Umbilical cord (tissue), 2 donors: ENCODE data around the gene C5. TPM values are rescaled to one million over a fixed set of nuclear protein-coding genes. Genes with fewer than 3 reads are reported as not detected.
"Not testable (repeated sequence)": the region's sequence is repeated elsewhere in the genome, so short reads cannot be mapped to it uniquely, and the experiment has no call there.

Experiments used
- DNase-seq: peaks from one replicate; pipeline ENCODE4 v3.0.0-alpha.2; 2015; ENCODE audit warnings: low spot score
- total RNA-seq: library from RNA; depleted of rRNA; stranded (reverse); fragments of >200 nt; gene quantifications from one replicate; pipeline ENCODE4 v1.2.3, GENCODE V29; 2014; ENCODE audit warnings: low replicate concordance; ENCODE audit not compliant: insufficient read depth

Gene C5
- total RNA-seq, 1 donor from 2014 or later = 8.2 TPM

GRCh38 chr9:121048618-121049017 lies 1.5 kb downstream of the C5 start:
- DNase-seq = no peak

- DNase-seq = no peak
Observed at GRCh38 chr9:121048175-121048574, 1.9 kb downstream of the C5 start.

GRCh38 chr9:121038804-121039203 lies 11.3 kb downstream of the C5 start:
- DNase-seq = no peak

- no peak for DNase-seq
Observed at GRCh38 chr9:121038362-121038761, 11.7 kb downstream of the C5 start.

- DNase-seq = not testable (repeated sequence)
Observed at GRCh38 chr9:121035717-121036116, 14.4 kb downstream of the C5 start.

- DNase-seq = no peak
Observed at GRCh38 chr9:121034529-121034928, 15.5 kb downstream of the C5 start.

- no peak for DNase-seq
Observed at GRCh38 chr9:121029469-121029868, 20.6 kb downstream of the C5 start.

- DNase-seq = not testable (repeated sequence)
Observed at GRCh38 chr9:121028285-121028684, 21.8 kb downstream of the C5 start.

GRCh38 chr9:121026768-121027167 lies 23.3 kb downstream of the C5 start:
- DNase-seq = no peak

- no peak for DNase-seq
Observed at GRCh38 chr9:121026260-121026691, 23.8 kb downstream of the C5 start.

- no peak for DNase-seq
Observed at GRCh38 chr9:121024237-121024636, 25.8 kb downstream of the C5 start.

- peak; percentile 1 for DNase-seq
Observed at GRCh38 chr9:121023064-121023463, 27.0 kb downstream of the C5 start.

- no peak for DNase-seq
Observed at GRCh38 chr9:121021301-121021700, 28.8 kb downstream of the C5 start.

- DNase-seq = no peak
Observed at GRCh38 chr9:121019273-121019672, 30.8 kb downstream of the C5 start.

- DNase-seq = no peak
Observed at GRCh38 chr9:121013911-121014310, 36.2 kb downstream of the C5 start.

- DNase-seq = no peak
Observed at GRCh38 chr9:121009650-121010049, 40.4 kb downstream of the C5 start.

- no peak for DNase-seq
Observed at GRCh38 chr9:120999317-120999716, 50.8 kb downstream of the C5 start.

GRCh38 chr9:120998111-120998510 lies 52.0 kb downstream of the C5 start:
- no peak for DNase-seq

- DNase-seq = no peak
Observed at GRCh38 chr9:120997502-120997901, 52.6 kb downstream of the C5 start.

GRCh38 chr9:120996409-120996808 lies 53.7 kb downstream of the C5 start:
- DNase-seq = no peak

- no peak for DNase-seq
Observed at GRCh38 chr9:120989065-120989464, 61.0 kb downstream of the C5 start.

GRCh38 chr9:120985819-120986222 lies 64.3 kb downstream of the C5 start:
- DNase-seq = peak; percentile 58

- DNase-seq = no peak
Observed at GRCh38 chr9:120983259-120983837, 66.7 kb downstream of the C5 start.

- DNase-seq = no peak
Observed at GRCh38 chr9:120982836-120983235, 67.2 kb downstream of the C5 start.
